GM19455 (cell line): ENCODE results near the gene YRDC.

ENCODE experiments used
- ATAC-seq: cut with Tn5 transposase; IDR thresholded peaks from one replicate; pipeline ENCODE4 v1.9.1; 2021; ENCODE audit not compliant: unreplicated experiment

Gene YRDC, protein sequence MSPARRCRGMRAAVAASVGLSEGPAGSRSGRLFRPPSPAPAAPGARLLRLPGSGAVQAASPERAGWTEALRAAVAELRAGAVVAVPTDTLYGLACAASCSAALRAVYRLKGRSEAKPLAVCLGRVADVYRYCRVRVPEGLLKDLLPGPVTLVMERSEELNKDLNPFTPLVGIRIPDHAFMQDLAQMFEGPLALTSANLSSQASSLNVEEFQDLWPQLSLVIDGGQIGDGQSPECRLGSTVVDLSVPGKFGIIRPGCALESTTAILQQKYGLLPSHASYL

DNA sequence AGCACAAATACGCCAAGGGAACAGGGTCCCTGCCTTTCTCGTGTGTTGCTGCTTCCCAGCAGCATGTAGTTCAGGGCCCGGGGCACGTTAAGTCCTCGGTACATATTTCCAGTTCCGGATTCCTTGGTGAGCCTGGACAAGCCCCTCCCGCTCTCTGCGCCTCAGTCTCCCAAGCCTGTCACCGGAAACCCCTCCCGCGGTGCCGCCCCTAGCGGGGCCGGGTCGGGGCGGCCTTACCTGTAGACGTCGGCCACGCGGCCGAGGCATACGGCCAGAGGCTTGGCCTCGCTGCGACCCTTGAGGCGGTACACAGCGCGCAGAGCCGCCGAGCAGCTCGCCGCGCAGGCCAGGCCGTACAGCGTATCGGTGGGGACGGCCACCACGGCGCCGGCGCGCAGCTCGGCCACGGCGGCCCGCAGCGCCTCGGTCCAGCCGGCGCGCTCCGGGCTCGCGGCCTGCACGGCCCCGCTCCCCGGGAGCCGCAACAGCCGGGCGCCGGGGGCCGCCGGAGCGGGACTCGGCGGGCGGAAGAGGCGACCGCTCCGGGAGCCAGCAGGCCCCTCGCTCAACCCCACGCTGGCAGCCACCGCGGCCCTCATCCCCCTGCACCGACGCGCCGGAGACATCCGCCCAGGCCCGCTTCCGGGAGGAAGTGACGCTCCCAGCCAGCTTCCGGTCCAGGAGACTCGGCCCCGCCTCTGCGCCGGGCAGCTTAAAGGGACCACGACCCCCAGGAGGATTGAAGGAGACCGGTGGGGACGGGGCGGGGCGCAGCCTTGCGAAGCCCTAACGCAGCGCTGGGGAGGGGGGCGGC, at the start of gene YRDC, which contains the start of gene C1orf122:
TSS of gene YRDC (minus strand) at position 654 of the 814 bp plus-strand sequence. CDS start at position 626, 28 bp downstream.
TSS of gene C1orf122 (plus strand) at position 236 of the 814 bp plus-strand sequence. CDS start 615 bp downstream, outside the sequence.
- peak; percentile 86 for ATAC-seq

DNA sequence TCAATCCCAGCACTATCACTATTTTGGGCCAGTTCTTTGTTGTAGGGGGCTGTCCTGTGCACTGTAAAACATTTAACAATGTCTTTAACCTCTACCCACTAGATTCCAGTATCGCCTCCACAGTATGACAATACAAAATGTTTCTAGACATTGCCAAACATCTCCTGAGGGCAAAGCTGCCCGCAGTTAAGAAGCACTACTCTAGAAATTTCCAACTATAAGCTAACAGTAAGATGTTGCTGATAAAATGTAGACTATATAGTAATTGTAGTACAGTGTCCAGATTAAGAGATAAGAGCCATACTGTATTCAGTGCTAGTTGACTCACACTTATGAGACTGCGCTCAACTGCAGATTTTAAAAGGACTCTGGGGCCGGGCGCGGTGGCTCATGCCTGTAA, 46.4 kb upstream of the YRDC start:
- no peak for ATAC-seq

DNA sequence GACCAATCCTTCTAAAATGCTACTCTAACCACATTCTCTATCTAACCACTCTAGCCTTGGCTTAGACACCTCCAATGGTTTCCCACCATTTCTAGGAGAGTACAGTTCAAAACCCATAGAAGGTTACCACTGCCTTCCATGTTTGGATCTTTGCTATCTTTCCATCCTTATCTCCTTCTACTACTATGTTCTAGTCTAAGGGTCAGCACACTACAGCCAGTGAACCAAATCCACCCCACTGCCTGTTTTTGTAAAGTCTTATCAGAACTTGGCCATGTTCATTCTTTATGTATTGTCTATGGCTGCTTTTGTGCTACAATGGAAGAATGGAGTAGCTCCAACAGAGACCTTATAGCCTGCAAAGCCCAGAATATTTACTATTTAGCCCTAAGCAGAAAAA, 45.1 kb upstream of the YRDC start:
- ATAC-seq: no peak

DNA sequence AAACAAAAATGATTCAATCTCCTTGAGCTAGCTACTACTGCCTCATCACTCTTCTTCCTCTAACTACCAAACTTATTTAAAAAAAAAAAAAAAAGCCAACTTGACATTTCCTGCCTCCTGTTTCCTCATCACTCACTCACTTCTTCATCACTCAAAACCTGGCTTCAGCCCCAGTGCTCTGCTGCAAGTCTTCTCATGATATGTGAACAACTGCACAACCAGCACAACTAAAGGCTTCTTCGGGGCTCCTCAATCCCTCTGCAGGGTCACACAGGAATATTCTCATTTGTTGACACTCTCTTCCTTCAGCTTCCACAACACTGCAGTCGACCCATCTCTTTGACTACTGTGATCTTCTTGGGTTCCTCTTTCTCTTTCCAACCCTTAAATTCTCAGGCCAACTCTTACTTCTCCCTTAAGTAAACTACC, 43.8 kb upstream of the YRDC start:
- no peak for ATAC-seq

DNA sequence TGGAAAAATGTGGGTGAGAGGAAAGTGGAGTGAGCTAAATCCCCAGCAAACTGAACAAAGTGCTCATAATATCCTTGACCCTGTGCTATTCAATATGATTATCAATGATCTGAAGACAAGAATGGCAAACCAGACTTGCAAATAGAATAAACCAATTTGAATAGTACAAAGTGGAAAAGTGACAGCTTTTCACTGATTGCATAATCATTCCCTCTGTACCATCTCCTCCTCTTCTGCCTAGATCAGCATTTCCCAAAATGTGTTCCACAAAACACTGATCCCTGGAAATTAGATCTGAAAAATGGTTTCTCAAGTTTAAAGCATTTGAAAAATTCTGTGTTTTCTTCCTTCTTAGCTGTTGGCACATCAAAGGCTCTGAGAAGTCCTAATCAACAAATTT, 43.3 kb upstream of the YRDC start:
- ATAC-seq: no peak

DNA sequence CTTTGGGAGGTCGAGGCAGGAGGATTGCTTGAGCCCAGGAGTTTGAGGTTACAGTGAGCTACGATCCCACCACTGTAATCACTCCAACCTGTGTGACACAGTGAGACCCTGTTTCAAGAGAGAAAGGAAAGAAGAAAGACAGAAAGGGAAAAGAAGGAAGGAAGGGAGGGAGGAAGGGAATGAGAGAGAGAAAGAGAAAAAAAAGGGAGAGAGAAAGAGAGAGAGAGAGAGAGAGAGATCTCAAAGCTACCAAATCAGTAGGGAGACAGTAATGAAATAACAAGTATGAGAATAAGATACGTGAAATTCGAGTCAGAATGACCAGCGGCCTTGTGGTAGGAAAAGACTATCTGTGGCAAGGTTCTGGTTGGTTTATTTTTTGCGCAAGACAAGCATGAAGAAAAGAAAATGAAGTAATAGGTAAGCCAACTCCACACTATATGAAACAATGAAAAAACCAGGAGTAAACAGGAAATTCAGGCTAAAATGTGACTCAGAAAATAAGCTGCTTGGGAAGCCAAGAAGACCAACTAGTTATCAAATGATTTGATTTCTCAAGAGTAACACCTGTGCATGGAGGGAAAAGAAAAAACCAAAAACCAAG, 42.4 kb upstream of the YRDC start:
- no peak for ATAC-seq

DNA sequence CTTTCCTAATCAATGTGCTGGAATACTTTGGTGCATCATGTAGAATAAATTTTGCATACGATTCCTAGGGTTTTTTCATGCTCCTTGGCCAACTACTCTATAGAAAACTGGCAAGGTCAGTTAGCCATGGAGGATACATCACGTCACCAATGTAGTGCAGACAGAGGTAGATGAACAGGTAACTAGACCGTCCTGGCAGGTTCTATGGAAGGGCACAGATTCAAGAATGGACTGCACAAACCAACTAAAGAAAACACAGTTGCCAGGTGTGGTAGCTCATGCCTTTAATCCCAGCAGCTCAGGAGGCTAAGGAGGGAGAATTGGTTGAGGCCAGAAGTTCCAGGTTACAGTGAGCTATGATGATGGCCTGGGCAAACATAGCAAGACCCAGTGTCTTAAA, 41.5 kb upstream of the YRDC start:
- ATAC-seq: no peak

DNA sequence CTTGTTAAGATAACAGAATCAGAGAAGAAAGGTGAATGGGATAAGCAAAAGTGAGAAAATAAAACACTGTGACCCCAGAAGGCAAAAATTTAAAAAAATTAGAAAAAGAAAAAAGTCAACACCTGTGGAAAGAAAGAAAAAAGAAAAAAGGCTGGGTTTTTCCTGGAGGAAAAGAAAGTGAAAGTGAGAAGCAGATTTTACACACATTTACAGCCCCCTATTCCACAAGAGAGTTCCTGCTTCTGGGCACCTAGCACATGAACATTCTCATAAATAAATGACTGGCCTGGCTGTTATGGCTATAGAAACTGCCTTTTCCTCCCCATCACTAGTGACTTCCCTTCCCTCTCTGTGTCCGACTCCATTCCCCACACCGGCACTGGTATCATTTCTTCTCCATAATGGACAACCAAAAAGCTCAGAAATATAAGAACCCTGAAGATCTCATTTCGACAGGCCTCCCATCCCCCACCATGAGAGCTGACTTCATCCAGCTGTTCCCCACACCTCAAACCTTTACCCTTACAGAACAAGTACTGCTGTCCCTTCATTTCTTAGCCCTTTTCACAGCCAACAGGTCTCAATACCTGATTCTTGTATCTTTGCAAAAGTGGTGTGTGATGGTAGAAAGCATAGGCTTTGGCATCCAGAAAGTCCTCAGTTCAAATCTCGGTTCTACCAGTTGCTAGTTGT, 38.8 kb upstream of the YRDC start:
- no peak for ATAC-seq

DNA sequence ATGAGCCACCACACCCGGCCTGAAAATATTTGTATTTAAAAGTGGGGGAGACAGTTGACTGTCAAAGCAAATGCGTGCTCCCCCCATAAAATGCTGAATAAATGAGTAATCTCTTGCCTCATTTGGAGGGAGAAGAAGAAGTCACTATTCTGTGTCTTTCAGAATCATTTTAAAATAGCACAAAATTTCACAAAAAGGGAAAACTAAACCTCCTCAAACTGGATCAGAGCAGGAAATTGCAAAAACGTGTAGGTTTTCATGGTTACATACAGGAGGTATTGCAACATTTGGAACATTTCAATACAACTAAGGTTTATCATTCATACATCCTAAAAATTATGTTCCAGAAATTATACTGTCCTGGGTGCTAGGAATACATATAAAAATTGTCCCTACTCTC, 37.8 kb upstream of the YRDC start:
- ATAC-seq: no peak

DNA sequence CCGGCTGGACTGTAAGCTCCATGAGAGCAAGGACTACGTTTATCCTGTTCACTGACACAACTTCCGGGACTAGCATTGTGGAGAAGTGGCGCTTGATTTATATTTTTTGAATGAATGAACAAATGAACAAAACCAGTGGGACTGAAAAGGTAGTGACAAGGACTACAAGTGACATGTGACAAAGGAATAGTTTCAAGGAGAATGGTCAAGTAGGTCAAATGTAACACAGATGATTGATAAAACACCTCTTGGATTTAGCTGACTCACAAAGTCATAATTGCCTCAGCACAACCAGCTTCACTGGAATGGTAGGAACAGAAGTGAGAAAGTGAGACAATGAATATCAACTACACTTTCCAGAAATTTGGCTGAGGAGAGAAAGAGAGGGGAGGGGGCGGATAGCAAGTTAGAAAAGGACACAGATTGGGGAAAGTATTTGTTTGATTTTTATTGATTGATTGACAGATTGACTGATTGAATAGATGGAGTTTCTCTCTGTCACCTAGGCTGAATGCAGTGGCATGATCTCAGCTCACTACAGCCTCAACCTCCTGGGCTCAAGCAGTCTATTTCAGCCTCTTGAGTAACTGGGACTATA, 37.1 kb upstream of the YRDC start:
- ATAC-seq: no peak

DNA sequence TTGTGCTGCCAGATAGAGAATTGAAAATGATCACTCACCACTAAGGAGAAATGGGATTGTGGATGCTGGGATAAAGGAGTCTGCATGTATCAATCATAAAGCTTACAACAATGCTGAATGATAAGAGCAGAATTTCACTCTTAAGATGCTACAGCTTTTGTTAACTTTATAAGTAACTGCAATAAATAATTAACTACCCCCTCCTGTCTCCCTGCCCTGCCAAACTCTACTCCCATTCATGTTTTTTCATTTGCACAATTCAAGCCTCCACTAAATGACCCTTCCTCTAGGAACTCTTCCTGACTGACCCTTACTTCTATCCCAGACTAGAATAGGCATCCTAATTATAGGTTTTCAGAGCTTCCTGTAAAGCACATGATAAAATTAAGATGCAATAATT, 36.5 kb upstream of the YRDC start:
- no peak for ATAC-seq

DNA sequence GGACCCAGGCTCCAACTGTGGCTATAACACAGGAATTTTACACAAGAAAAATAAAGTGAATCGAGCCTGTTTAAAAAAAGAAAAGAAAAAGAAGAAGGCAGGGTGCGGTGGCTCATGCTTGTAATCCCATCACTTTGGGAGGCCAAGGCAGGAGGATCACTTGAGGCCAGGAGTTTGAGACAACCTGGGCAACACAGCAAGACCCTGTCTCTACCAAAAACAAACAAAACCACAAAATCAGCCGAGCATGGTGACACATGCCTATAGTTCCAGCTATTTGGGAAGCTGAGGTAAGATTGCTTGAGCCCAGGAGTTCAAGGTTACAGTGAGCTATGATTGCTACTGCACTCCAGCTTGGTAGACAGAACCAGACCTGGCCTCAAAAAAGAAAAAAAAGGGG, 33.6 kb upstream of the YRDC start:
- no peak for ATAC-seq

DNA sequence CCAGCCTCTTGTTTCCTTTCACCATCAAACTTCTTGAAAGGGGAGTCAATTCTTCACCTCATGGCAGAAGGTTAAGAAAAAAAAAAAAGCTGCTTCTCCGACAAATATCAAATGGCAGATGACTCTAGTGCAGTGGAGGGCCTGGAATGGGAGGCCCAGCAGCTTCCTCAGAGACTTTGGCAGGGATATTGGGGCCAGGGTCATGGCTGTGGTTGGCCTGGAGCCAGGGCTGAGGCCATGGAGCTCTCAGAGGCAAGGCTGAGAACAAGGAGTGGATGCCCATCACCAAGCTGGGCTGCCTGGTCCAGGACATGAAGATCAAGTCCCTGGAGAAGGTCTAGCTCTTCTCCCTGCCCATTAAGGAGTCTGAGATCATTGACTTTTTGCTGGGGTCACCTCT, 32.7 kb upstream of the YRDC start:
- ATAC-seq: no peak

DNA sequence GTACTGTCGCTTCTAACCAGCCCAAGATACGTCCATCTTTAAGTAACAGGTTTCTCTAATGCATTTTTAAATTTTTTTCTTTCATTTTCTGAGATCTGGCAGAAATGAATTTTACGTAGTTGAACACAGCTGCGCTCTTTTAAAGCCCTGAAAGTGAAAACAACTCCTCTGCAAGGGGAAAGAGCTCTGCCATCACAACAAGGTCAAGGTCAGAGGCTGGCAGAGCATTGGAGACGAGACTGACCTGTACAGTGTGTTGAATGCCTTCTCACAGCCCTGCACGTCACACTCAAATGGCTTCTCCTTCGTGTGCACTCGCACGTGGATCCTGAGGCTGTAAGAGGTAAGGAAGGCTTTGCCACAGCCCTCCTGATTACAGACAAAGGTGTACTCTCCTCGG, 31.7 kb upstream of the YRDC start:
- ATAC-seq: no peak

DNA sequence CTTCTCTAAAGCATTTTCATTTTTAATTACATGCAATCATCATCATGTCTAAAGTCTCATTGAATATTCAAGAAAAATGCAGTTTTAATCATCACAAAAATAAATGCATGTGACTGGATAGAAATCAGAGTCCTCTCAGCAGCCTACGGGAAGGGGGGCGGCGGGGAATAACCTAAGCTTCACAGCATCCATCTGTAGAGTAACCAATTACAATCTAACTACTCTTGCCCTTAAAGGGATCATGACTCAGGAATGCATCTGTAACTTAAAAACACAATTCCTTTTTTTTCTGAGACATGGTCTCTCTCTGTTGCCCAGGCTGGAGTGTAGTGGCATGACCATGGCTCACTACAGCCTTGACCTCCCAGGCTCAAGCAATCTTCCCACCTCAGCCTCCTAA, 28.8 kb upstream of the YRDC start:
- ATAC-seq: no peak

DNA sequence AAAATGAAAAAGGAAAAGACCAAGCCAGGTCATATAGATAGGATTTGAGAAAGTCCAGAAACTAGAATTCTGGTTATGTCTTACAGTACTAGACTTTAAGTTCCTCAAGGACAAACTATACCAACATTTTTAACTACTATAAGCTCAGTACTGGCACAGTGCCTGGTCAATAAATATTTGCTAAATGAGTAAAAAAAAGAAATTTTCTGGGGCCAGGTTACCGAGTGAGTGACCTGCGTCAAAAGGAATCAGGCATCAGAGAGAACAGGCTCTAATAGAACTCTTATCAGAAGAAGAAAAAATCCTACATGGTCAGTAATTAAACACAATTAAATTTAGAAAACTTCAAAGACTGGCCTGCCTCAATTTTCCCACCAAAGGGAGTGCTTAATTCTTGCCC, 23.8 kb upstream of the YRDC start:
- no peak for ATAC-seq

DNA sequence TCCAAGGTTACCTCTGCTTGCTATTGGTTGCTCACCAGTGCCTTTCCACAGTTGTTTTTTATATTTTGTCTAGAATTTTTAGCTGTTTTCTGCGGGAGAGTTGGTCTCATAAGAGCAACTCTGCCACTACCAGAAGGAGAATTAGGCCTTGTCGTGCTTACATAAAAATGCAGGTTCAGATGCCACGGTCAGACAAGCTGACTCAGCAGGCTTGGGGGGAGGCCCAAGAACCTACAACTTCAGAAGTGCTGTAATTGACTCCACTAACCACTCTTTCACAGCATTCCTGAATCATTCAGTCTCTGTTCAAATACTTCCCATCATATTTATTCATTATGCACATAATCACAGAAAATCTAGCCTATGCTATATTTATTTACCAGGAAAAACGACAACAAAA, 23.1 kb upstream of the YRDC start:
- no peak for ATAC-seq

DNA sequence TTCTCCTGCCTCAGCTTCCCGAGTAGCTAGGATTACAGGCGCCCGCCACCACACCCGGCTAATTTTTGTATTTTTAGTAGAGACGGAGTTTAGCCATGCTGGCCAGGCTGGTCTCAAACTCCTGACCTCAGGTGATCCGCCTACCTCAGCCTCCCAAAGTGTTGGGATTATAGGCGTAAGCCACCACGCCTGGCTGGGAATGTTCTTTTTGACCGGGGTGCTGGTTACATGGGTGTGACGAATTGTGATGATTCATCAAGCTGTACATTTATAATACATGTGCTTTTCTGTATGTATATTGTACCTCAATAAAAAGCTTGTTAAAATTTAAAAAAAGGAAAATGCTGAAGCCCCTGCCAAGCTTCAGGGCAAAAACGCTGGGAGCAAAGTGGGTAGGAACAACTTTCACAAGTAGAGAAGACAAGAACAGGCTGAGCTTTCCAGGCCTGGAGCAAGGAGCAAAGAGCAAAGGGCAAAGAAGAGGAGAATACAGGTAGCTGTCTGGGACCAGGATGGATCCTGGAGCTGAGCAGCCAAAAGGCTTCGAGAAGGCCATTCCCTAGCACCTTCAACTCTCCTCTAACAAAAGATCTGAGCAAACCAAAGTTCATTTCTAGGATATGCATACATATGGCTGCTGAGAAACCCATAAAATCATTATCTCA, 20.5 kb upstream of the YRDC start:
- ATAC-seq: no peak

DNA sequence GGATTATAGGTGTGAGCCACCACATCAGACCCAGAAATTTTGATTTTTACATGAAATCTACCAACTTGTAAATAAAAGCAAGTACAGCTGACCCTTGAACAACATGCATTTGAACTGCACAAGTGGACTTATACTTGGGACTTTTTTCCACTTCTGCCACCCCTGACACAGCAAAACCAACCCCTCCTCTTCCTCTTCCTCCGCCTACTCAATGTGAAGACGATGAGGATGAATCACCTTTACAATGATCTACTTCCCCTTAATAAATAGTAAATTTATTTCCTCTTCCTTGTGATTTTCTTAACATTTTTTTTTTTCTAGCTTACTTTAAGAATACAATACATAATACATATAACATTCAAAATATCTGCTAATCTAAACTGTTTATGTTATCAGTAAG, 17.5 kb upstream of the YRDC start:
- no peak for ATAC-seq

DNA sequence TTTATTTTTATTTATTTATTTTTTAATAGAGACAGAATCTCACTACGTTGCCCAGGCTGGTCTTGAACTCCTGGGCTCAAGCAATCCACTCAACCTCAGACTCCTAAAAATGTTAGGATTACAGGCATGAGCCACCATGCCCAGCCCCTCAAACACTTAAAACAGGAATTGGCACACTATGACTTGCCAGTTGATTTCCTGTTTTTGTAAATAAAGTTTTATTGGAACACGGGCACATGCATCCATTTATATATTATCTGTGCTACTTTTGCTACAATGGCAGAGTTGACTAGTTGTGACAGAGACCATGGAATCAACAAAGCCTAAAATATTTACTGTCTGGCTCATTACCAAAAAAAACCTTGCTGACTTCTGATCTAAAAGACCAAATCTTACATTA, 16.0 kb upstream of the YRDC start:
- no peak for ATAC-seq
